Thyroid gland (tissue), 4 donors: ENCODE data around the gene GBP2. TPM values are rescaled to one million over a fixed set of nuclear protein-coding genes. Genes with fewer than 3 reads are reported as not detected.
A peak's percentile ranks its signal among the peaks of the same experiment; 100 is the strongest.

Source experiments
- DNase-seq, 2 donors: peaks; one replicate each; pipeline ENCODE4 v3.0.0-alpha.2; 2019
- H3K27ac ChIP-seq, 3 donors: fragments of 200-600 bp; sonication (generic); 1 replicate in 2 of 3; 2 replicates in 1 of 3; pipeline ENCODE4 v1.5.1; 2016 to 2019; ENCODE audit warnings: mild to moderate bottlenecking in 1 of 3, moderate library complexity in 1 of 3
- H3K27me3 ChIP-seq: fragments of 200-600 bp; sonication (generic); one replicate; pipeline ENCODE4 v1.5.1; 2019
- H3K36me3 ChIP-seq, 2 donors: fragments of 200-600 bp; sonication (generic); one replicate each; pipeline ENCODE4 v1.5.1; 2016 to 2019
- H3K4me1 ChIP-seq, 2 donors: fragments of 200-600 bp; sonication (generic); one replicate each; pipeline ENCODE4 v1.5.1; 2017 to 2019
- H3K4me3 ChIP-seq, 3 donors: fragments of 200-600 bp; sonication (generic); replicated peaks in 1 of 3; 1 replicate in 2 of 3; 2 replicates in 1 of 3; pipeline ENCODE4 v1.5.1; 2016; ENCODE audit warnings: mild to moderate bottlenecking in 1 of 3
- H3K9me3 ChIP-seq: fragments of 200-600 bp; sonication (generic); one replicate; pipeline ENCODE4 v1.5.1; 2017
- POLR2A ChIP-seq, 2 donors: fragments of 450-650 bp; IDR thresholded peaks; one replicate each; pipeline ENCODE4 v1.6.1; 2017; ENCODE audit warnings: antibody characterized with exemption in 2 of 2, mild to moderate bottlenecking in 2 of 2, moderate library complexity in 1 of 2
- WGBS, 2 donors: methylation state at CpG; one replicate each; pipeline ENCODE4 v1.1.5; 2017; 5-methylcytosine and 5-hydroxymethylcytosine counted together
- intact Hi-C: fragments of 100-400 bp; cut with DNase I; formaldehyde crosslinking; loops from one replicate; pipeline ENCODE4 v1.15.1; 2023
- total RNA-seq, 4 donors: library from RNA; depleted of rRNA; stranded (reverse); fragments of >200 nt; gene quantifications; one replicate each; pipeline ENCODE4 v1.2.3, GENCODE V29; 2016
- TF ChIP-seq, protein P1 (sequence below), 6 experiments: fragments of 200-600 bp in 3 of 6; fragments of 450-650 bp in 3 of 6; sonication (generic) in 3 of 6; IDR thresholded peaks; one replicate each; pipeline ENCODE4 v1.5.1; 2016 to 2019; ENCODE audit warnings: antibody characterized with exemption in 6 of 6, mild to moderate bottlenecking in 2 of 6, inconsistent platforms in 1 of 6, moderate library complexity in 1 of 6

GBP2 gene
- total RNA-seq, 4 donors from 2014 or later = 11.0 to 44.3 (median 17.2) TPM

DNA sequence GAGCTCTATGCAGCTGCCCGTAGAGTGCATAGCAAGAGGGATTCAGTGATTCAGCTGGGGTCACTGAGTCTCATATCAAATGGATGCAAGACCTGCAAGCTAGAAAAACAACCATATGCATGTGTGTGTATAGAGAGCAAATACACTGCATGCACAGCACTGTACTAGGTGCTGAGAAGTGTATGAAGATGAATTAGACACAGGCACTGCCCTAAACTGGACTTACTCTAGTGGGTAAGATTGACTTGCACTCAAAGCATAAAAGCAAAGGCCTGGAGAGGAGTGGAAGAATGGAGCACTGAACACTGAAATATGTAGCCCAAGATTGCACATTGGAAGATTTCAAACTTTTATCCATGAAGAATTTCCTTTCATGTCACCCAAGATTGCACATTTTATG, 55.4 kb downstream of the GBP2 start:
- no peak for DNase-seq
- 80 to 93% methylated on average over 1 of the region's 1 CpG for WGBS, 2 donors
- no peaks in the 10 kb centered on the region for H3K36me3 ChIP-seq
- H3K27me3 ChIP-seq = no peaks in the 10 kb centered on the region
- no peak for TF ChIP-seq POLR2A (IDR thresholded peaks at IDR 0.05)
- TF ChIP-seq, protein P1, sequence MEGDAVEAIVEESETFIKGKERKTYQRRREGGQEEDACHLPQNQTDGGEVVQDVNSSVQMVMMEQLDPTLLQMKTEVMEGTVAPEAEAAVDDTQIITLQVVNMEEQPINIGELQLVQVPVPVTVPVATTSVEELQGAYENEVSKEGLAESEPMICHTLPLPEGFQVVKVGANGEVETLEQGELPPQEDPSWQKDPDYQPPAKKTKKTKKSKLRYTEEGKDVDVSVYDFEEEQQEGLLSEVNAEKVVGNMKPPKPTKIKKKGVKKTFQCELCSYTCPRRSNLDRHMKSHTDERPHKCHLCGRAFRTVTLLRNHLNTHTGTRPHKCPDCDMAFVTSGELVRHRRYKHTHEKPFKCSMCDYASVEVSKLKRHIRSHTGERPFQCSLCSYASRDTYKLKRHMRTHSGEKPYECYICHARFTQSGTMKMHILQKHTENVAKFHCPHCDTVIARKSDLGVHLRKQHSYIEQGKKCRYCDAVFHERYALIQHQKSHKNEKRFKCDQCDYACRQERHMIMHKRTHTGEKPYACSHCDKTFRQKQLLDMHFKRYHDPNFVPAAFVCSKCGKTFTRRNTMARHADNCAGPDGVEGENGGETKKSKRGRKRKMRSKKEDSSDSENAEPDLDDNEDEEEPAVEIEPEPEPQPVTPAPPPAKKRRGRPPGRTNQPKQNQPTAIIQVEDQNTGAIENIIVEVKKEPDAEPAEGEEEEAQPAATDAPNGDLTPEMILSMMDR (IDR thresholded peaks at IDR 0.05) = no peak
- no peak overlapping the region for H3K4me3 ChIP-seq
- intact Hi-C loops = no loop called here
- H3K9me3 ChIP-seq = no peaks in the 10 kb centered on the region
- H3K27ac ChIP-seq = no peak overlapping the region
- H3K4me1 ChIP-seq = peaks cover 8 to 17% of the 10 kb centered on the region in 2 donors

- intact Hi-C loops = no loop called here
- H3K9me3 ChIP-seq = no peaks in the 10 kb centered on the region
- no peak for TF ChIP-seq POLR2A (IDR thresholded peaks at IDR 0.05)
- TF ChIP-seq, protein P1 (IDR thresholded peaks at IDR 0.05) = no peak
- H3K4me3 ChIP-seq = no peak overlapping the region
- no peaks in the 10 kb centered on the region for H3K36me3 ChIP-seq
- peaks cover 10 to 18% of the 10 kb centered on the region in 2 donors for H3K4me1 ChIP-seq
- DNase-seq = no peak
- no peaks in the 10 kb centered on the region for H3K27me3 ChIP-seq
- H3K27ac ChIP-seq = peak overlapping the region in 2 of 3 donors; percentile 6 to 12
- 60 to 68% methylated on average over 2 of the region's 2 CpGs for WGBS, 2 donors
Measured at GRCh38 chr1:89069951-89070350, 56.0 kb downstream of the GBP2 start.

DNA sequence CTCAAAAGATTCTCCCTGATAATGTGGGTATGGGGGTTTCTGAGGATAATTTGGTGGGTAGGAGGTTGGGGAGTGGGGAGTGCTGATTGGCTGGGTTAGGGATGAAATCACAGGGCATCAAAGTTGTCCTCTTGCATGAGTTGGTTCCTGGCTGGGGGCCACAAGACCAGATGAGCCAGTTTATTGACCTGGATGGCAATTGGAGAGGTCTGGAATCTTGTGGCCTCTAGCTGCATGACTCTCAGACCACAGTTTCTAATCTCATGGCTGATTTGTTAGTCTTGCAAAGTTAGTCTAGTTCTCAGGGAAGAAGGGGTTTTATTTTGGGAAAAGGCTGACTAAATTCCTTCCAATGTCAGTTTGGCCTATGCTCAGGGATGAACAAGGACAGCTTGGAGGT, 57.6 kb downstream of the GBP2 start:
- TF ChIP-seq, protein P1 (IDR thresholded peaks at IDR 0.05) = no peak
- no peak for TF ChIP-seq POLR2A (IDR thresholded peaks at IDR 0.05)
- intact Hi-C loops = no loop called here
- H3K27me3 ChIP-seq = no peaks in the 10 kb centered on the region
- no peak overlapping the region for H3K4me3 ChIP-seq
- H3K4me1 ChIP-seq = peaks cover 16 to 24% of the 10 kb centered on the region in 2 donors
- peak; percentile 52 to 75 for DNase-seq
- H3K9me3 ChIP-seq = no peaks in the 10 kb centered on the region
- peak overlapping the region in 1 of 3 donors; percentile 0 for H3K27ac ChIP-seq
- no peaks in the 10 kb centered on the region for H3K36me3 ChIP-seq

DNA sequence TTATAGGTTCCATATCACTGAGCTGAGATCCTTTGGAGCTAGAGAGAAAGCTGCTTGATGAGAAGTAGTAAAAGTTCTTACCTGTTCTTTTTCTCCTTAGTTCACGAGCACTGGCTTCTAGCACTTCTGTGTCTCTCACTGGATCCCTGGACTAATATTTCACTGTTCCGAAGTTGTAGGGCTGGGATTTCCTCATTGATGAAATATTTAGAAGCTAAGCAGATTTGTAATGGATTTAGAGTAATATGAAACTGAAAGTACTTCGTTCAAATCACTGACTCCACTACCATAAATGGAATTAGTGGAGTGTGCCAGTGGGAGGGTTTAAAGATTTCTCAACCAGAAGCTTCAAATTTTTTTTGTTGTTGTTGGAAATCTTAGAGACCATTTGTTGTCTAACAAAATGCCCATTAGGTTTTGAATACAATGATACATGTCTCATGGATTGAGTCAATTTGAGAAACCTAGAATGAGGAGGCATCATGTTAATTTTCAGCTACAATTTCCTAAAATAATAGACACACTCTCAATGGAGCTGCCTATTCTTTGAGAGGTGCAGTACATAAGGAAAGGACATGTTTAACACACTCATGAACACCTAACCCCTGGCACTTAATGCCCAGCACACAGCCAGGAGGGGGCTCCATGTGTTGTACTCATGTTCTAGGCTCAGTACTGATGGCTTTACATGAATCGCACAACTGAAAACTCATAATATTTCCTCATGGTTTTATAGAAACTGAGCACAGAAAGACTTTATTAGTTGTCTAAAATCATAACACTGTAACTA, 60.6 kb downstream of the GBP2 start, which contains the start of gene GBP1:
Gene GBP1 (minus strand): TSS at position 130 of the 790 bp plus-strand sequence. CDS start 1,974 bp downstream, outside the sequence.
- peak in 1 of 2 donors; percentile 64 for TF ChIP-seq POLR2A (IDR thresholded peaks at IDR 0.05)
- TF ChIP-seq, protein P1 (IDR thresholded peaks at IDR 0.05) = no peak
- 21 to 24% methylated on average over 4 of the region's 4 CpGs for WGBS, 2 donors
- Histone ChIP-seq H3K4me1 (peaks cover 22 to 30% of the 10 kb centered on the region in 2 donors), H3K27me3 (no peaks in the 10 kb centered on the region), H3K27ac (peak within 1 kb of the TSS; percentile 80 to 93 (median 81)), H3K4me3 (peak within 1 kb of the TSS in 2 of 3 donors; percentile 1 to 20), H3K9me3 (no peaks in the 10 kb centered on the region), H3K36me3 (no peaks in the 10 kb centered on the region)
- intact Hi-C loops = no loop called here
- no peak for DNase-seq

DNA sequence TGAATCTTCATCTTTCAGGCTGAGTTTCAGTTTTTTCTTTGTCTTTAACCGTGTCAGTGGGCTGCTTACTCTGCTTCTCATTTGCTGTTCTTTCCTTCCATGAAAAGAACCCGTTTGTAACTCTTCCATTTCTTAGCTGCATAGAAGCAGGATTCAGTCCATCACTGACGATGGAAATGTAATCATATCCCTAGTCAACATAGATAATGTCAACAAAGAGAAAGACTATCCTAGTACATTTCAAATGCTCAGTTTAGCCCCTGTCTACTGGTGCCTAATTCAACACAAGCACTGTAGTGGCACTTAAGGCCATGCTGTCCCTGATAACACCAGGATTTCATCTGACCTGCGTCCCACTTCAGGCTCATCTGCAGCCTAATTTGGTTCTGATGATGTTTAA, 61.3 kb downstream of the GBP2 start:
- no peaks in the 10 kb centered on the region for H3K9me3 ChIP-seq
- peak overlapping the region in 2 of 3 donors; percentile 1 to 20 for H3K4me3 ChIP-seq
- peak in 1 of 2 donors; percentile 20 for DNase-seq
- H3K36me3 ChIP-seq = no peaks in the 10 kb centered on the region
- H3K27ac ChIP-seq = peak overlapping the region; percentile 80 to 93 (median 81)
- intact Hi-C loops = no loop called here
- TF ChIP-seq POLR2A (IDR thresholded peaks at IDR 0.05) = no peak
- TF ChIP-seq, protein P1 (IDR thresholded peaks at IDR 0.05) = no peak
- 1 to 4% methylated on average over 4 of the region's 4 CpGs for WGBS, 2 donors
- H3K27me3 ChIP-seq = no peaks in the 10 kb centered on the region
- H3K4me1 ChIP-seq = peaks cover 22 to 30% of the 10 kb centered on the region in 2 donors
